Measurements from ENCODE around the gene FBXO27.

Gene FBXO27

DNA sequence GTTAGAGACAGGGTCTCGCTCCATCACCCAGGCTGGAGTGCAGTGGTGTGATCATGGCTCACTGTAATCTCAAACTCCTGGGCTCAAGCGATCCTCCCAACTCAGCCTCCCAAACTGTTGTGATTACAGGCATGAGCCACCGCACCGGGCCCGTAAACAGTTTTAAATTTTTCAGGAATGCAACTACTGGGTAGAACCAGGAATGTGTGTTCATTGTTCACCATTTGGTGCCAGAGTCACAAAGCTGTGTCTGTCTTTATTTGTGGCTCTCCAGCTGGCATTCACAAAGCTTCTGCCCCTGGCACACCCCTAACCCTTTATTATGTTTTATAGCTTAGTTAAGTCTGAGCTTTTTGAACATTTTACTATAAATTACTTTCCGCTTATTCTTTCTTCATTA, 32.1 kb upstream of the FBXO27 start:
- TF ChIP-seq EGR1 (IDR thresholded peaks at IDR 0.05) = no peak
- TF ChIP-seq ZBTB7A (IDR thresholded peaks at IDR 0.05; ENCODE audit: low read depth) = no peak
- TF ChIP-seq RAD21 (IDR thresholded peaks at IDR 0.05; ENCODE audit: low read depth) = no peak
- TF ChIP-seq FOXM1 (IDR thresholded peaks at IDR 0.05; ENCODE audit: borderline replicate concordance, low read depth) = no peak
- no peak for TF ChIP-seq REST (IDR thresholded peaks at IDR 0.05; ENCODE audit: low read depth)

GRCh38 chr19:39060171-39060570, 27.8 kb upstream of the FBXO27 start:
- no peak for TF ChIP-seq CREB1 (IDR thresholded peaks at IDR 0.05; ENCODE audit: low read depth)
- TF ChIP-seq CEBPB (IDR thresholded peaks at IDR 0.05) = no peak
- no peak for TF ChIP-seq TCF12 (IDR thresholded peaks at IDR 0.05; ENCODE audit: low read depth)
- no peak for TF ChIP-seq MAX (IDR thresholded peaks at IDR 0.05)
- no peak for TF ChIP-seq REST (IDR thresholded peaks at IDR 0.05; ENCODE audit: low read depth)
- no peak for TF ChIP-seq RAD21 (IDR thresholded peaks at IDR 0.05; ENCODE audit: low read depth)
- TF ChIP-seq YY1 (IDR thresholded peaks at IDR 0.05; ENCODE audit: low read depth) = no peak
- TF ChIP-seq TAF1 (IDR thresholded peaks at IDR 0.05; ENCODE audit: low read depth) = no peak
- no peak for TF ChIP-seq USF1 (IDR thresholded peaks at IDR 0.05)
- TF ChIP-seq TEAD4 (IDR thresholded peaks at IDR 0.05) = no peak
- no peak for TF ChIP-seq EGR1 (IDR thresholded peaks at IDR 0.05)
- TF ChIP-seq EP300 (IDR thresholded peaks at IDR 0.05; ENCODE audit: borderline replicate concordance) = no peak

DNA sequence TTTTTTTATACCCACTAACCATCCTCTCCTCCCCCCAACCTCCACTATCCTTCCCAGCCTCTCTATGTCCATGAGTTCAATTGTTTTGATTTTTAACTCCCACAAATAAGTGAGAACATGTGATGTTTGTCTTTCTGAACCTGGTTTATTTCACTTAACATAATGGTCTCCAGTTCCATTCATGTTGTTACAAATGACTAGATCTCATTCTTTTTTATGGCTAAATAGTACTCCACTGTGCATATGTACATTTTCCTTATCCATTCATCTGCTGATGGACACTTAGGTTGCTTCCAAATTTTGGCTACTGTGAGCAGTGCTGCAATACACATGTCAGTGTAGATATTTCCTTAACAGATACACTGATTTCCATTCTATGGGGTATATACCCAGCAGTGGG, 27.0 kb upstream of the FBXO27 start:
- TF ChIP-seq CREB1 (IDR thresholded peaks at IDR 0.05; ENCODE audit: low read depth) (no peak), USF1 (IDR thresholded peaks at IDR 0.05) (no peak), YY1 (IDR thresholded peaks at IDR 0.05; ENCODE audit: low read depth) (no peak), CEBPB (IDR thresholded peaks at IDR 0.05) (no peak), EP300 (IDR thresholded peaks at IDR 0.05; ENCODE audit: borderline replicate concordance) (no peak), MAX (IDR thresholded peaks at IDR 0.05) (no peak), NFIC (IDR thresholded peaks at IDR 0.05) (no peak), TCF12 (IDR thresholded peaks at IDR 0.05; ENCODE audit: low read depth) (no peak), TEAD4 (IDR thresholded peaks at IDR 0.05) (no peak), EGR1 (IDR thresholded peaks at IDR 0.05) (no peak), REST (IDR thresholded peaks at IDR 0.05; ENCODE audit: low read depth) (no peak), TAF1 (IDR thresholded peaks at IDR 0.05; ENCODE audit: low read depth) (no peak), RAD21 (IDR thresholded peaks at IDR 0.05; ENCODE audit: low read depth) (no peak), ZBTB7A (IDR thresholded peaks at IDR 0.05; ENCODE audit: low read depth) (no peak), FOXM1 (IDR thresholded peaks at IDR 0.05; ENCODE audit: borderline replicate concordance, low read depth) (no peak)

DNA sequence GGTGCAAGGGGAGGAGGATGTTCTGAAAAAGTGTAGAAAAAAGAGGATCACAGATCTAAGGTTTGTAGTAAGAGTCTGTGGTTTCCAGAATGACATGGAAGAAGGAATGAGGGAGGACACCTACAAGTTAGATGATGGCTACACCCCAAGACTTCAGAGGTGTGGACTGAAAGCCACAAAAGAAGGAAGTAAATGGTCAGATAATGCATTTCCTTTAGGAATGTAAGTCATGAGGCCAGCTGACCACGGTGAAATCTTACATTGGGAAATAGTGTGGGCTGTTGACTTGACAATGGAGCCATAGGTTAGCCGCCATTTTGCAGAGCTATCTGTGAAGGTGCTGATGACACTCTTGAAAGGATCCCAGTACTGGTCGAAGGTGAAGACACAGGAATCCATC, 25.3 kb upstream of the FBXO27 start:
- no peak for TF ChIP-seq USF1 (IDR thresholded peaks at IDR 0.05)
- no peak for TF ChIP-seq EP300 (IDR thresholded peaks at IDR 0.05; ENCODE audit: borderline replicate concordance)
- TF ChIP-seq FOXM1 (IDR thresholded peaks at IDR 0.05; ENCODE audit: borderline replicate concordance, low read depth) = no peak
- TF ChIP-seq TEAD4 (IDR thresholded peaks at IDR 0.05) = no peak

- no peak for TF ChIP-seq TAF1 (IDR thresholded peaks at IDR 0.05; ENCODE audit: low read depth)
- no peak for TF ChIP-seq RAD21 (IDR thresholded peaks at IDR 0.05; ENCODE audit: low read depth)
- no peak for TF ChIP-seq MAX (IDR thresholded peaks at IDR 0.05)
- no peak for TF ChIP-seq TEAD4 (IDR thresholded peaks at IDR 0.05)
- TF ChIP-seq REST (IDR thresholded peaks at IDR 0.05; ENCODE audit: low read depth) = no peak
- TF ChIP-seq NFIC (IDR thresholded peaks at IDR 0.05) = no peak
Measured at GRCh38 chr19:39054091-39054470, 21.7 kb upstream of the FBXO27 start.

Data from Ishikawa (cell line).